Measurements from ENCODE around the gene HPS4. TPM values are rescaled to one million over a fixed set of nuclear protein-coding genes. Genes with fewer than 3 reads are reported as not detected.
"Not testable (repeated sequence)": the region's sequence is repeated elsewhere in the genome, so short reads cannot be mapped to it uniquely, and the experiment has no call there.

Gene HPS4
- total RNA-seq, 1 donor from 2014 or later, result 34.7 TPM

- peak; percentile 8 for DNase-seq (ENCODE audit: low read depth)
Measured at GRCh38 chr22:26409719-26410335, 73.8 kb downstream of the HPS4 start.

- DNase-seq (ENCODE audit: low read depth), result not testable (repeated sequence)
Measured at GRCh38 chr22:26408562-26409220, 74.9 kb downstream of the HPS4 start.

GRCh38 chr22:26406118-26406517, 77.5 kb downstream of the HPS4 start:
- DNase-seq (ENCODE audit: low read depth), result no peak

GRCh38 chr22:26404851-26405421, 78.6 kb downstream of the HPS4 start:
- no peak for DNase-seq (ENCODE audit: low read depth)

GRCh38 chr22:26401726-26402125, 81.9 kb downstream of the HPS4 start:
- no peak for DNase-seq (ENCODE audit: low read depth)

Other genes starting within 250 kb of the HPS4 start
- gene ASPHD2, start 54.5 kb downstream of the HPS4 start, total RNA-seq, result 5.4 and 5.6 TPM in 2 replicates
- gene SRRD, start 94 bp upstream of the HPS4 start, total RNA-seq, result 13.9 and 35.1 TPM in 2 replicates
- 38.7 and 50.4 TPM in 2 replicates for gene TFIP11, start 28.7 kb upstream of the HPS4 start, total RNA-seq
- gene TPST2, start 106.3 kb upstream of the HPS4 start, total RNA-seq, result 27.4 and 37.4 TPM in 2 replicates
- not detected in 2 replicates for gene CRYBB1, start 134.2 kb upstream of the HPS4 start, total RNA-seq
- not detected in 2 replicates for gene CRYBA4, start 138.2 kb upstream of the HPS4 start, total RNA-seq
- gene MIAT, start 173.8 kb upstream of the HPS4 start, total RNA-seq, result 0.35 and 0.50 TPM in 2 replicates